Activated CD8-positive, alpha-beta T cell treated with anti-CD3 and anti-CD28 coated beads, Interleukin-2, amount 10 ng/mL, durations not matched to agents 7 days and 5 days (primary cell): Measurements from ENCODE around the gene CCDC57. TPM values are rescaled to one million over a fixed set of nuclear protein-coding genes. Genes with fewer than 3 reads are reported as not detected.

Source experiments
- ATAC-seq: fragments of 150-1000 bp; cut with Tn5 transposase; one replicate; pipeline ENCODE4 v1.10.0; 2021; ENCODE audit warnings: moderate library complexity
- CTCF ChIA-PET: fragments of 350-600 bp; sonication (Branson Sonifier 250); formaldehyde crosslinking; loops from one replicate; lab custom pipeline; 2021; ENCODE audit warnings: antibody characterized with exemption; lab: Charles Lee
- POLR2A ChIA-PET: fragments of 350-600 bp; sonication (Branson Sonifier 250); formaldehyde crosslinking; loops from one replicate; lab custom pipeline; 2021; ENCODE audit warnings: antibody characterized with exemption; lab: Charles Lee
- DNase-seq: peaks from one replicate; pipeline ENCODE4 v3.0.0-alpha.2; 2020
- H3K27ac Mint-ChIP-seq: one replicate; pipeline ENCODE4 v1.8.0; 2021; ENCODE audit warnings: mild to moderate bottlenecking, mixed read lengths
- H3K27me3 Mint-ChIP-seq: one replicate; pipeline ENCODE4 v1.8.0; 2021; ENCODE audit warnings: low read depth, mixed read lengths
- H3K36me3 Mint-ChIP-seq: one replicate; pipeline ENCODE4 v1.8.0; 2021; ENCODE audit warnings: low read depth, mixed read lengths
- H3K4me1 Mint-ChIP-seq: one replicate; pipeline ENCODE4 v1.8.0; 2021; ENCODE audit warnings: low read depth, mixed read lengths
- H3K4me3 Mint-ChIP-seq: one replicate; pipeline ENCODE4 v1.8.0; 2021; ENCODE audit warnings: mild to moderate bottlenecking, mixed read lengths
- H3K9me3 Mint-ChIP-seq: one replicate; pipeline ENCODE4 v1.8.0; 2022; ENCODE audit warnings: mixed read lengths; ENCODE audit not compliant: insufficient read depth
- total RNA-seq, 2 experiments: library from RNA; stranded (reverse); gene quantifications; one replicate each; pipeline ENCODE4 v1.2.3, GENCODE V29; 2021

The CCDC57 gene
- total RNA-seq, 2 experiments from 2014 or later, result 78.3 to 84.7 TPM

DNA sequence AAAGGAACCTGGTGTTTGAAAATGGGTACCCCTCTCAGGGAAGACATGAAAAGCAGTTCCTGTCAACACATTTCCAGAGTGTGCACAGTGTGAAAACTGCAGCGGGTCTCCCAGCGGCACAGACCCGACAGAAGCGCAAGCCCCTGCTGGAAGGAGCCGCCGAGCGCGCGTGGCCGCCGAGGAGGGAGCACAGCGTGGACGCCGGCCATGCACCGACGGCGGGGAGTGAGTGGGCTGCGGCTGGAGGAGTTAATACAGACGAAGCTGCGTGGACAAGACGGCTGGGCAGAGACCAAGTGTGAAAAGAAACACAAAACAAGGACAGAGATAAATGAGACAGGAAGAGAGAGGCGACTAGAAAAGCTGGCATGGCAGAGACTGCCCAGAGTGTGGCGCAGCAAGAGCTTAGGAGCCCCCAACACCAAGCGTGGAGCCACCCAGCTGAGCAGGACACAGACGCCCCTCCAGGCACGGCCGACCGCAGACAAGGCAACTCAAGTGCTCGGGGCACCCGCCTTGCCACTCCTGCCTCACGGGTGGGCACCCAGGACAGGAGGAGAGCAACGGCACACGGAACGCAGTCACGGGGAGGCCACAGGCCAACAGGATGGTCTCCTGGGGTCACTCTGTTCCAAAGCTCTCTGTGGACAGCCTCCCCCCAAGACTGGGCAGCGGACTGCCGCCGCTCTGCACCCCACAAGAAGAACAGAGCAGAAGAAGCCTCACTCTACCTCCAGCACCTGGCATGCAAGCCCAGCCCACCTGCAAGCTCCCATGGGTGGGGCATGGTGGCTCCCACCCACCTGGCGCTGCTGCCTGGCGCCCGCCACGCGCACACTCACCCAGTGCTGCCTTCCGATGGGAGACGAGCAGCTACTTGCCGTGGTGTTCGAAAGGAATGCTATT lies 32.7 kb upstream of the CCDC57 start:
- Mint-ChIP-seq H3K4me3 (peak overlapping the region; percentile 5), H3K36me3 (peaks cover 71% of the 10 kb centered on the region), H3K9me3 (no peaks in the 10 kb centered on the region), H3K27me3 (no peaks in the 10 kb centered on the region), H3K4me1 (peaks cover 26% of the 10 kb centered on the region), H3K27ac (peak overlapping the region; percentile 80)
- DNase-seq, result no peak
- POLR2A ChIA-PET, result interaction anchor here (1.8 kb wide), 1 partner anchor 47 kb away, joined by 4 read pairs; no protein-coding TSS in a partner anchor
- CTCF ChIA-PET, result interaction anchor here (1.5 kb wide), 1 partner anchor 71 kb away, joined by 4 read pairs; the partner anchor contains the start of gene CD7
- no peak for ATAC-seq

DNA sequence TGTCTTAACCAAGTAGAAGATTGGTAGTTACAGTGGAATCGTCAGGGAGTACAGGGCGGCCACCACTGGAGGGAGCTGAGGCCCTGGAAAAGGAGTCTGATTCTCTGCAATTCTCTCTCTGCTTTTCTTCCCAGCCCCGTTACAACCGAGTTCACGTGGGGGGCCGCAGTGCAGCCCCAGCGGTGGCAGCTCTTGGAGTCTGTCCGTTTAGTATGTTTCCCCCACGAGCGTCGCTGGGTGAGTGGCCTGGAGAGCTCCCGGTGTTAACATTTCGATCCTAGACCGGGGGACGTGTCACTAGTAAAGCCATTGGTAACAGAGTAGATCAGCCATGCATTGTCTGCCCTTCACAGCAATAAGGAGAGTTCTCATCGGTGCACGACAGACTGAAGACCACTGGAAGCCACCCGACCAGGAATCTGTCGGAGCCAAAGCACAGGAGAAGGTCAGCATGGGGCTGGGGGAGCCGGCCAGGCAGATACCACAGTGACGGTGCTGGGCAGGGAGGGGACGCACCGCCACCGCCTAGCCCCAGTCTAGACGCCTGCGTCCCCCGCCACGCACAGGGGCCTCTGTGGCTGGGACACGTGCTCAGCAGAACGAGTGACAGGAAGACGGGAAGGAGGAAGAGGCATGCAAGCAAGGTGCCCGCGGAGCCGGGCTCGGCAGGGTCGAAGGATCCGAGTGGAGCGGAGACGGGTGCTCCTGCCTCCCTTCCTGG lies 31.9 kb upstream of the CCDC57 start:
- peaks cover 72% of the 10 kb centered on the region for H3K36me3 Mint-ChIP-seq
- H3K27me3 Mint-ChIP-seq, result no peaks in the 10 kb centered on the region
- ChIA-PET POLR2A (interaction anchor here (0.8 kb wide), 1 partner anchor 62 kb away, joined by 4 read pairs; no protein-coding TSS in a partner anchor), CTCF (interaction anchor here (1.5 kb wide), 1 partner anchor 72 kb away, joined by 4 read pairs; the partner anchor contains the start of gene CD7)
- H3K9me3 Mint-ChIP-seq, result no peaks in the 10 kb centered on the region
- H3K27ac Mint-ChIP-seq, result peak overlapping the region; percentile 74
- no peak for ATAC-seq
- H3K4me3 Mint-ChIP-seq, result no peak overlapping the region
- peak; percentile 63 for DNase-seq
- peaks cover 34% of the 10 kb centered on the region for H3K4me1 Mint-ChIP-seq

DNA sequence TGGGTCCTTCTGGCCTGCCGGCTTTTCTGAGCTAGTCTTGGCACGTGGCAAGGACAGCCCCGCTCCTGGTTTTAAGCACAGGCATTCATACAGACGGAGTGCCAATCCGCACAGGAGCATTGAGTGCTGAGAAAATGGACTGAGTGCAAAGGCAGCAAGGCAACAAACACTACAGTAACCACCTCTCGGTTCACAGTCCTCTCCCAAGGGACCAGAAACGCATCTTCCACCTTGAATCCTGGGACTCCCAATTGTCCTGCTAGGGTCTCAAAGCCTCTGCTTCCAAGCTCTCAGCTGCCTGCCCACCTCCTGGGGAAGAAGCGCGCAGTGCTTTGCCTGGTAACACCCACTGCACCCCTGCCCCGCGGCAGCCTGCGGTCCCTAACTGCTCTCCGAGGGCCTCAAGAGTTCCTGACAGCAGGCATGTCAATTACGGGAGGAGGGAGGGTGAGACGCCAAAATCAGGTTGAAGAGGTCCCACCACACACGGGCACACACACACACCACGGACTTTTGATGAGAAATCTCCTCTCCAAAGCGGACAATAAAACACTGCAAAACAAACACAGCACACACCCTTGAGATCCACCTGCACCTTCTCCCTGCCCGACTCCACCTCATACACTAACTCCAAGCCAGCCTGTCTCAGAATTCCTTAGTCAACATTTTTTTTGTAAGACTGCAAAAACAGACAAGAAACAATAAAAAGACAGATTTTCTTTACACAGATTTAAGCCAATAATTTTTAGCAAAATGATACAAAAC lies 31.2 kb upstream of the CCDC57 start:
- CTCF ChIA-PET, result interaction anchor here (1.5 kb wide), 1 partner anchor 73 kb away, joined by 4 read pairs; the partner anchor contains the start of gene CD7
- H3K9me3 Mint-ChIP-seq, result no peaks in the 10 kb centered on the region
- POLR2A ChIA-PET, result interaction anchor here (0.5 to 1.6 kb wide), 4 partner anchors 49 to 217 kb away, joined by 3 to 6 read pairs (median 4); no protein-coding TSS in a partner anchor
- peak overlapping the region; percentile 74 for H3K27ac Mint-ChIP-seq
- peaks cover 41% of the 10 kb centered on the region for H3K4me1 Mint-ChIP-seq
- H3K27me3 Mint-ChIP-seq, result no peaks in the 10 kb centered on the region
- no peak for ATAC-seq
- no peak for DNase-seq
- peaks cover 73% of the 10 kb centered on the region for H3K36me3 Mint-ChIP-seq
- H3K4me3 Mint-ChIP-seq, result no peak overlapping the region

DNA sequence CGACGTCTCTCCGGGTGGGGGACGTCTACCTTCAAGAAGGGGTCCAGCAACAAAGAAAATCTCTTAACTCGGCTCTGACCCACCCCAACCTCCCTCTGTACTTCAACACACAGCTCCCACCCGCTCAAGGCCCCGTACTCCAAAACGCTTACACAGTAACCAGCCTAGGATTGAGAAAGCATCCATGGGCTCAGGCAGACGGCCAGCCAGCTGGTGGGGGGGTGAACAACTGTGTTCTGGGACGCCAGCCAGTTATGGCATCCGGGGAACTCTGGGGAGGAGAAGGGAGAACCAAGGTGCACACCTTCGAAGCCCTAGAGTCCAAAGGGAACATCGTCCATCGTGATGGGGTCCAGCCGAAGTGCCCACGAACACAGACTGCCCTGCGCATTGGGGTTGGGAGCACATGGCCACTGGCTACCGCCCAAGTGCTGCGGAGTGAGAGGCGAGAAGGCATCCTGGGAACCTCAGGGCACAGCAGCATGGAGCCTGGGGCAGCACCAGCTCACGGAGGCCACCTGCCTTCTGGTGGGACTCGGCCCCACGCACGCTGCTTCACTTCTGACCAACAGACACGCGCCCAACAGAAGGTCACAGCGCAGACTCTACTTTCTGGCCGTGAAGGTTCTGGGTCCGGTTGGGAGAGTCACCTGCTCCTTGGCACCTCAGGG lies 30.5 kb upstream of the CCDC57 start:
- DNase-seq (no peak), ATAC-seq (no peak)
- H3K27me3 Mint-ChIP-seq, result no peaks in the 10 kb centered on the region
- no peaks in the 10 kb centered on the region for H3K9me3 Mint-ChIP-seq
- ChIA-PET CTCF (interaction anchor here (3.1 kb wide), 1 partner anchor 78 kb away, joined by 20 read pairs; no protein-coding TSS in a partner anchor), POLR2A (interaction anchor here (0.6 to 1.6 kb wide), 4 partner anchors 30 to 55 kb away, joined by 3 to 6 read pairs (median 3); partner anchors contain the start of gene CSNK1D)
- no peak overlapping the region for H3K4me3 Mint-ChIP-seq
- peaks cover 48% of the 10 kb centered on the region for H3K4me1 Mint-ChIP-seq
- H3K27ac Mint-ChIP-seq, result peak overlapping the region; percentile 74
- peaks cover 74% of the 10 kb centered on the region for H3K36me3 Mint-ChIP-seq

DNA sequence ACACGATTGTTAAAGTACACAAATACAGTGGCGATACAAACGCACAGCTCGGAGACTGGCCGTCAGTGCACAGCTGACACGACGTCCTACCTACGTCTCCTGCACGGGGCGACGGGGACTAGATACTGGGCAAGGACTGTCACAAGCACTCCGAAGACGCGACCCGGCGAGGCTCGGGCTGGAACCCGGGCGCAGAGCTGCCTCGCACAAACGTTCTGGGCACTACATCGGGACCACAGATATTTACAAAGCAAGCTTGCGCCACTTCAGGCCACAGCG lies 30.0 kb upstream of the CCDC57 start:
- no peak overlapping the region for H3K4me3 Mint-ChIP-seq
- ChIA-PET CTCF (interaction anchor here (3.1 kb wide), 1 partner anchor 79 kb away, joined by 20 read pairs; no protein-coding TSS in a partner anchor), POLR2A (interaction anchor here (0.6 to 1.6 kb wide), 4 partner anchors 31 to 55 kb away, joined by 3 to 6 read pairs (median 3); partner anchors contain the start of gene CSNK1D)
- no peaks in the 10 kb centered on the region for H3K27me3 Mint-ChIP-seq
- H3K36me3 Mint-ChIP-seq, result peaks cover 72% of the 10 kb centered on the region
- ATAC-seq, result no peak
- H3K4me1 Mint-ChIP-seq, result peaks cover 48% of the 10 kb centered on the region
- no peaks in the 10 kb centered on the region for H3K9me3 Mint-ChIP-seq
- peak overlapping the region; percentile 74 for H3K27ac Mint-ChIP-seq
- DNase-seq, result peak; percentile 29

DNA sequence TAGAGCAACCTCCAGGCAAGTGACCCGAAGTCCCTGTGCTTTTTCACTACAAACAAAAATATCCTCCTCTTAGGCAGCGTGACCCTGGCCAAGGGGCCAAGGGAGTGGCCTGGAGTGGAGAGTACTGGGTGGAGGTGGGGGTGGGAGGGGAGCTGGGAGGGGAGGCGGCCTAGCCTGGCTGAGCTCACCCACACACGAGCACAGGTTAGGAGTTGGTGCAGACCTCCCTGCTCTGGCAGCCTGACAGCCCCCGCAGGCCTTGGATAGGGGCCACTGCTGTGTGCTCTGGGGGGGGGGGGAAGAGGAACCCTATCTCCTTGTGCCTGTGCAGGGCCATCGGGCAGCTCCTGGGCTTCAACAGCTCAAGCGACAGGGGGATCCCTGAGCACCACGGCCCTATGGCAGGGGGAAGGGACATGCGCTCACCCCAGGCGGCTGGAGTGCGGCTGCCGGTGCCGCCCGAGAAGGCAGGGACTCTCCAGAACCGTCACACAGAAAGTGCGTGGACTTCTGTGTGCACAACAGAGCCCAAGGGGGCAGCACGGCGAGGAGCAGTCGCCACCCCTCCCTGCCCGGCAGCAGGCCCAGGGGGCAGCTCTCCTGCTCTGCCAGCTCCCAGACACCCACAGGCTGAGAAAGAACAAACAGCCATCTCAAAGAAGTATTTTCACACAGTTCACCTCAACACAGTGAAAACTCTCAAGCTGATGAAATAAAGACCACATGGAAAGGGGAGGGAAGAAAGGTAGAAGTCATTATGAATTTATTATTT lies 29.5 kb upstream of the CCDC57 start:
- ATAC-seq, result no peak
- Mint-ChIP-seq H3K9me3 (no peaks in the 10 kb centered on the region), H3K4me1 (peaks cover 49% of the 10 kb centered on the region)

DNA sequence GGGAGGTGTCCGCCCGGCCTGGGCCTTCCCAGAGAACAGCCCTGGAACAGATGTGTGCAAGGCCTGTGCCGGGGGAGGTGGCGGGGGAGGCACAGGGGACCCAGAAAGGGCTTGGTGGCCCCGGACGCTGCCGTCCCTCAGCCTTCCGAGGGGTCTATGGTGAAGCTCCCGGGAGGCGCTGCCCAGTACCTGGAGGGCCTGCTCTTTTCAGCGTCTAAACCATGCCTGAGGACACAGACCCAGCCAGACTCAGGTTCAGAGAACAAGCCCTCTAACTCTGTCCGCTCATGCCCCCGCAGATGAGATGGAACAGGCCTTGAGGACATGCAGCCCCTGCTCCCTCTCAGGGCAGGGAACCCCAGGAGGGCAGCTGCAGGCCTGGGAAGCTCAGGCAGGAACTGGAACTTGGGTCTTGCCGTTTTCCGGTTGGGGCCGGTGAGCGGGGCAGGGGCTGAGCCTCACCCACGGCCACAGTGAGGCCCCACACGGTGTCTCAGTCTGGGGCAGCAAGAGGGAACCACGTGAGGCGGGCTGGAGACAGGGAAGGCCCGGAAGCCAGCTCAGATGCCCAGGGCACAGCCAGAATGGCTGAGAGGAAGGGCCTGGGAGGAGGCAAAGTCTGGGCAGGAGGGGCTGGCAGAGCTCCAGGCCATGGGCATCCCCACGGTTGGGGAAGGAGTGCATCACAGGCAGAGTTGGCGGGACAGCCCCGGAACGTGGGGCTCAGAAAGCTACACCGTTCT lies 28.7 kb upstream of the CCDC57 start:
- Mint-ChIP-seq H3K27me3 (no peaks in the 10 kb centered on the region), H3K9me3 (no peaks in the 10 kb centered on the region), H3K4me1 (peaks cover 42% of the 10 kb centered on the region), H3K4me3 (peak overlapping the region; percentile 17), H3K36me3 (peaks cover 65% of the 10 kb centered on the region), H3K27ac (peak overlapping the region; percentile 81)
- POLR2A ChIA-PET, result interaction anchor here (0.7 to 1.1 kb wide), 5 partner anchors 12 to 208 kb away, joined by 3 to 4 read pairs (median 3); partner anchors contain the start of gene SLC16A3
- no peak for DNase-seq
- CTCF ChIA-PET, result interaction anchor here (1.0 to 3.1 kb wide), 5 partner anchors 10 to 173 kb away, joined by 3 to 20 read pairs (median 3); no protein-coding TSS in a partner anchor
- no peak for ATAC-seq

More for the DNA sequence above, 29.5 kb upstream of the CCDC57 start:
- DNase-seq, result no peak
- POLR2A ChIA-PET, result interaction anchor here (0.7 to 1.6 kb wide), 6 partner anchors 13 to 207 kb away, joined by 3 to 6 read pairs (median 3); partner anchors contain the start of gene SLC16A3
- no peaks in the 10 kb centered on the region for H3K27me3 Mint-ChIP-seq
- H3K4me3 Mint-ChIP-seq, result no peak overlapping the region
- CTCF ChIA-PET, result interaction anchor here (1.0 to 3.1 kb wide), 5 partner anchors 11 to 172 kb away, joined by 3 to 20 read pairs (median 3); no protein-coding TSS in a partner anchor
- peak overlapping the region; percentile 81 for H3K27ac Mint-ChIP-seq
- peaks cover 71% of the 10 kb centered on the region for H3K36me3 Mint-ChIP-seq

DNA sequence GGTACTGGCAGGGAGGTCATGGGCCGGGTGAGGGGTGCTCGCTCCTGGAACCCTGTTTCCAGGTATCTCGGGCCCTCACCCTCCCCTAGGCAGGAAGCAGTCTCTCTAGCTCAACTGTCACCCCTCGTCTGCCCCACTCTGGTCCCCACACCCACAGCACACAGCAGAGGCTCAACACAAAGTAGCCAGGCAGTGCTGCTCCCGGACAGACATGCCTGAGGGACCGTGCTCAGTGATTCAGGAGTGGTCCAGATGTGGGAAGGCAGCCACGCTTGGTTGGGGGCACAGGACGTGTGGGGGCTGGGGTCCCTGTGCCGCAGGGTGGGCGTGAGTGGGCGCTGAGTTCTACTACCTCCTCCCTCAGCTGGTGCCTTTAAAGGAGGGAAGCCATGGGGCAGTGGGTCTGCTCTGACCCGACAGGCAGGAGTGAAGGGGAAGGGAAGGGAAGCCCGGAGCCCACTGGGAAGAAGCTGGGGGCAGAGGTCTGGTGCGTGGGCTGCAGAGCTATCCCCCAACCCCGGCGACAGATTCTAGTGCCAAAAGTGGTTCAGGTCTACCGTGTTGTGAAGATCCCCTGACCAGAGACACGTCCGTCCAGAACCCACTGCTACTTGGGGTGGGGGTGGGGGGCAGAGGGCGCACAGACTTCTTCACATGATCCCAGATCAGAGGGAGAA lies 28.0 kb upstream of the CCDC57 start:
- POLR2A ChIA-PET, result no interaction called here
- peak overlapping the region; percentile 31 for H3K4me3 Mint-ChIP-seq
- H3K9me3 Mint-ChIP-seq, result no peaks in the 10 kb centered on the region
- DNase-seq, result no peak
- no peaks in the 10 kb centered on the region for H3K27me3 Mint-ChIP-seq
- H3K27ac Mint-ChIP-seq, result peak overlapping the region; percentile 73
- H3K4me1 Mint-ChIP-seq, result peaks cover 49% of the 10 kb centered on the region
- CTCF ChIA-PET, result interaction anchor here (0.7 to 3.1 kb wide), 4 partner anchors 10 to 81 kb away, joined by 3 to 20 read pairs (median 5); no protein-coding TSS in a partner anchor
- ATAC-seq, result no peak
- peaks cover 65% of the 10 kb centered on the region for H3K36me3 Mint-ChIP-seq

DNA sequence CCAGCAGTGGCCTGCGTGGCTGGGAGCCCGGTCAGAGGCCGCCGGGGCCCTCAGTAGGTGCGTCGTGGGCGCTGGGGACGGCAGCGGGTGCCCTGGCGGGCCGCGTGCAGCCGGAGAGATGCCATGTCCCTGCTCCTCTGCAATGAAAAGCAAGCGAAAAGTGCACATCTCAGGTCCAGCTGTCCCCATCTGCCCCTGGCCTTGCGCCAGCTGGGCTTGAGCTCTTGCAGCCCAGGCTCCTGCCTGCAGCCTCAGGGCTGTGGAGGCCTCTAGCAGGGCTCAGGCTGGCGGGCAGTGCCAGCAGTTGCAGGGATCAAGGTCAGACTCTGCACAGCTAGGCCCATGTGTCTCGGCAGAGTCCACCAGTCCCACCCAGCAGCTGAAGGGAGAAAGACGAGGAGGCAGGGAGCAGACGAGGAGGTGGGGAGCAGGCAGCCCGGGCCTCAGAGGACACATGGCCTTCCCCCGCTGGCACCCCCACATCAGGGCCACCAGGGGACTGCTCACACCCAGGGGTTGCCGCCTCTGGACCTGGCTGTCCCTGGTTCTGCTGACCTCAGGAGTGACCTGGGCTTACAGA lies 27.4 kb upstream of the CCDC57 start:
- Mint-ChIP-seq H3K36me3 (peaks cover 63% of the 10 kb centered on the region), H3K4me1 (peaks cover 55% of the 10 kb centered on the region), H3K27ac (peak overlapping the region; percentile 77), H3K27me3 (no peaks in the 10 kb centered on the region), H3K9me3 (no peaks in the 10 kb centered on the region), H3K4me3 (no peak overlapping the region)
- DNase-seq (no peak), ATAC-seq (no peak)
- CTCF ChIA-PET, result interaction anchor here (0.7 kb wide), 1 partner anchor 15 kb away, joined by 3 read pairs; no protein-coding TSS in a partner anchor
- POLR2A ChIA-PET, result no interaction called here
